Measurements from ENCODE around the gene CNIH3.

CNIH3 gene

DNA sequence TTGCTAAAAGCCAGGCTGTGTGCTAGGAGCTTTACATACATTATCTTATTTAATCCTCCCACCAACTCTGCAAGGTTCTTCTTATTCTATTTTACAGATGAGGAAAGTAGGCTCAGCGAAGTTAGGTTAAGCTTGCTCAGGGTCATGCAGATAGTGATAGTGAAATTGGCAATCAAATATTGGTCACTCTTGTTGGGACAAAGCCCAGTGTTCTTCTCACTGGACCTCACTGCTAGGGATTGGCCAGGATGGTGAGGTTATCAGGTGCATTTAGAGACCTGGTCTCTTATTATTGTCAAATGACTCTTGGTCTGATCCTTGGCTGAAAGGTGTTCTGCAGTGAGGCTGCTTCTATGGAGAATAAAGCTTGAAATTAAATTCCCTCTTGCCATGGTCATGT, 145.1 kb downstream of the CNIH3 start:
- no peak overlapping the region for H3K27ac Mint-ChIP-seq
- H3K36me3 Mint-ChIP-seq (ENCODE audit: low read depth): no peaks in the 10 kb centered on the region
- peaks cover 9% of the 10 kb centered on the region for H3K9me3 Mint-ChIP-seq

GRCh38 chr1:224762046-224762445, 145.9 kb downstream of the CNIH3 start:
- TF ChIP-seq CTCF (IDR thresholded peaks at IDR 0.05; ENCODE audit: unreplicated experiment in 3 of 3): no peak
- Mint-ChIP-seq H3K9me3 (peaks cover 9% of the 10 kb centered on the region), H3K36me3 (ENCODE audit: low read depth) (no peaks in the 10 kb centered on the region), H3K4me3 (no peak overlapping the region), H3K27me3 (ENCODE audit: low read depth) (peaks cover 5% of the 10 kb centered on the region), H3K4me1 (peaks cover 5% of the 10 kb centered on the region), H3K27ac (no peak overlapping the region)

More for the DNA sequence above, 145.1 kb downstream of the CNIH3 start:
- Mint-ChIP-seq H3K27me3 (ENCODE audit: low read depth) (peaks cover 7% of the 10 kb centered on the region), H3K4me1 (peaks cover 5% of the 10 kb centered on the region), H3K4me3 (no peak overlapping the region)
- TF ChIP-seq CTCF (IDR thresholded peaks at IDR 0.05; ENCODE audit: unreplicated experiment in 3 of 3): no peak

GRCh38 chr1:224762701-224763100, 146.6 kb downstream of the CNIH3 start:
- Mint-ChIP-seq H3K27me3 (ENCODE audit: low read depth) (peaks cover 5% of the 10 kb centered on the region), H3K4me1 (peaks cover 5% of the 10 kb centered on the region), H3K36me3 (ENCODE audit: low read depth) (no peaks in the 10 kb centered on the region), H3K9me3 (peaks cover 9% of the 10 kb centered on the region), H3K4me3 (no peak overlapping the region), H3K27ac (no peak overlapping the region)
- TF ChIP-seq CTCF (IDR thresholded peaks at IDR 0.05; ENCODE audit: unreplicated experiment in 3 of 3): no peak

GRCh38 chr1:224763126-224763775, 147.1 kb downstream of the CNIH3 start:
- Mint-ChIP-seq H3K4me3 (no peak overlapping the region), H3K4me1 (peaks cover 5% of the 10 kb centered on the region), H3K27ac (no peak overlapping the region), H3K36me3 (ENCODE audit: low read depth) (no peaks in the 10 kb centered on the region), H3K9me3 (peaks cover 9% of the 10 kb centered on the region), H3K27me3 (ENCODE audit: low read depth) (peaks cover 5% of the 10 kb centered on the region)
- TF ChIP-seq CTCF (IDR thresholded peaks at IDR 0.05; ENCODE audit: unreplicated experiment in 3 of 3): no peak

DNA sequence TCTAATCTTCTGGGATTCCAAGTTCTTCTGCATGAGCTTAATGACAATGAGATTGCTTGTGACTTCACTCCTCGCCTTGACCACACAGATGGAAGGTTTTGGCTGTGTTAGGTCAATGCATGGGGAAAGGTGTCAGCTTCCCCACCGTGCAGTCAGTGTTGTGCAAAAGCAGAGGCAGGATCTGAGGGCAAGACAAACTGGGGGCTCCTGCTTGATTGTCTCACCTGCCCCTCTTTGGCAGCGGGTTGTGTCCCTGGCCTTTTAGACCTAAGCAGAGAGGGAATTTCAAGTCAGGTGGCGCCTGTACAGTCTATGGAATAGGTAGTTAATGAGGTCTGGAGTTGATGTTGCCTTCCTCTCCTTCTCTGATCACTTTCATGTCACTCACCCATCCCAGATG, 150.1 kb downstream of the CNIH3 start:
- H3K9me3 Mint-ChIP-seq: no peaks in the 10 kb centered on the region
- peaks cover 5% of the 10 kb centered on the region for H3K27me3 Mint-ChIP-seq (ENCODE audit: low read depth)
- TF ChIP-seq CTCF (IDR thresholded peaks at IDR 0.05; ENCODE audit: unreplicated experiment in 3 of 3): no peak
- no peaks in the 10 kb centered on the region for H3K4me1 Mint-ChIP-seq
- no peaks in the 10 kb centered on the region for H3K36me3 Mint-ChIP-seq (ENCODE audit: low read depth)
- H3K4me3 Mint-ChIP-seq: no peak overlapping the region
- no peak overlapping the region for H3K27ac Mint-ChIP-seq

DNA sequence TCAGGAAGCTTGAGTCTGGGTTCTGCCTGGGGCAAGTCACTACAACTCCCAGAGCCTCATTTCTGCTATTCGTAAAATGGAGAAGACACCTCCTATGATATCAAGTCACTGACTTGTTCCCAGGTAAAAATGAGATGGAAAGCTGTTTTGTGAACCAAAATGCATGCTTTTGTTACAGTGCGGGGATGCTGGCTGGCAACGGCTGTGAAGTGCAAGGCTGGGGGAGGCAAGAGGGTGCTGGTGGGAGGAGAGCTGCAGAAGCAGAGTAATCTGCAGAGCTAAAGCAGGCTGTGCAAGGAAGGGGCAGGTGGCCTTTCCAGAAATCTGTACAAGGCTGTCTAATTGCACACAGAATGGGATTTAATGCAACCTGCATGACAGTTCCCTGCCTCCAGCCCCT, 150.9 kb downstream of the CNIH3 start:
- H3K4me1 Mint-ChIP-seq: no peaks in the 10 kb centered on the region
- H3K27ac Mint-ChIP-seq: no peak overlapping the region
- no peak for TF ChIP-seq CTCF (IDR thresholded peaks at IDR 0.05; ENCODE audit: unreplicated experiment in 3 of 3)
- no peak overlapping the region for H3K4me3 Mint-ChIP-seq
- peaks cover 5% of the 10 kb centered on the region for H3K27me3 Mint-ChIP-seq (ENCODE audit: low read depth)
- no peaks in the 10 kb centered on the region for H3K9me3 Mint-ChIP-seq
- no peaks in the 10 kb centered on the region for H3K36me3 Mint-ChIP-seq (ENCODE audit: low read depth)

Data from nephron (organoid).